Fibroblast of villous mesenchyme (primary cell): ENCODE results near the gene CHD9. TPM values are rescaled to one million over a fixed set of nuclear protein-coding genes. Genes with fewer than 3 reads are reported as not detected.
A peak's percentile ranks its signal among the peaks of the same experiment; 100 is the strongest.

ENCODE experiments used
- DNase-seq: peaks from one replicate; pipeline ENCODE4 v3.0.0-alpha.2; 2010; ENCODE audit warnings: low read depth
- H3K4me3 ChIP-seq: 2 replicates; pipeline ENCODE4 v1.5.1; 2011; ENCODE audit warnings: low read depth, mild to moderate bottlenecking, low read length
- CTCF ChIP-seq: IDR thresholded peaks from 2 replicates; pipeline ENCODE4 v1.5.1; 2012; ENCODE audit warnings: low read depth, mild to moderate bottlenecking, low read length; ENCODE audit not compliant: insufficient read depth
- total RNA-seq: library from RNA; depleted of rRNA; stranded (reverse); fragments of >200 nt; gene quantifications from 2 replicates; pipeline ENCODE4 v1.2.3, GENCODE V29; 2012

The CHD9 gene
- total RNA-seq, 1 donor = 102 TPM

DNA sequence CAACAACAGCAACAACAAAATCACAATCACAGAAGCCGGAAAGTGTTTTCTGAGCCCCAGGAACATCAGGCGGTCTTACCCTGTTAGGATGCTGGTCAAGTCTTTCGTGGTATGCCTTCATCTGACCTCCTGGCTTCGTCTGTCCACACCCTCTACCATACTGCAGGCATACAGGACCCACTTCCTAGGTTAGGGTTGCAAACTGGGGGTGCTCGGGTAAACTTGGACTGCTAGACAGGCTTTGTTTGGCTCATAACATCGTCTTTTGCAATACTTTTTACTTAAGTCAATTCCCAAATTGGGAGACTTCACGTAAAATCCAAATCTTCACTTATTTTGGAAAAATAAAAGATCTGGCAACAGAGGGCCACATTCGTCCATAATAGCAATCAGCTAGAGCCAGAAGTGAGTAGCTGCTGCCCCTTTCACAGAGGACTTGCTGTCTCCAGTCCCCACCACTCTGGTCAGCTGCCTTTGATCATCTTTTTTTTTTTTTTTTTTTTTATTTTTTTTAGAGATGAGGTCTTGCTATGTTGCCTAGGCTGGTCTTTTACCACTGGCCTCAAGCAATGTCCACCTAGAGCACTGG lies 30.0 kb downstream of the CHD9 start:
- no peak for DNase-seq
- no peak overlapping the region for H3K4me3 ChIP-seq
- no peak for TF ChIP-seq CTCF

GRCh38 chr16:53085369-53085843 lies 30.6 kb downstream of the CHD9 start:
- no peak overlapping the region for H3K4me3 ChIP-seq
- DNase-seq = peak; percentile 85
- TF ChIP-seq CTCF = no peak

DNA sequence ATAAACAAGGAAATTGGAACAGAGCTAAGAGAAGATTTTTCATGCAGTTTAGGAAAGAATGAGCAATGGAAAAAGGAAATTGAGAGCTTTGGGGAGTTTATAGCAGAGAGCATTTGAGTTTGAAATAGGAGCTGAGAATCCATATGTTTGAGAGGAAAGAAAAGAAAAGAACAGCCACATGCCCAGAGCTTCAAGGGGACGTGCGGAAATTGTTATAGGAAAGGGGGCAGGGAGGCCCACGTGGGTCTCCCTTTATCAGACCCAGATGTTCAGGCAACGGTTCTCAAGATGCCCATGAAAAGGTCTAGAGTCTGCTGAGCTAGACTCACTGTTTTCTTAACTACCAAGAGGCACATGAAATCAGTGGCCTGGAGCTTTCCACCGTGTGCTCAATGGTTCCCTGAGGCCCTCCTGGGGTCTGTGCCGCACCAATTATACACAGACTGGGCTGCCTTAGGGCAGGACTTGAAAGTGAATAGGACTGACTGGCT lies 31.2 kb downstream of the CHD9 start:
- no peak overlapping the region for H3K4me3 ChIP-seq
- no peak for TF ChIP-seq CTCF
- peak; percentile 66 for DNase-seq

DNA sequence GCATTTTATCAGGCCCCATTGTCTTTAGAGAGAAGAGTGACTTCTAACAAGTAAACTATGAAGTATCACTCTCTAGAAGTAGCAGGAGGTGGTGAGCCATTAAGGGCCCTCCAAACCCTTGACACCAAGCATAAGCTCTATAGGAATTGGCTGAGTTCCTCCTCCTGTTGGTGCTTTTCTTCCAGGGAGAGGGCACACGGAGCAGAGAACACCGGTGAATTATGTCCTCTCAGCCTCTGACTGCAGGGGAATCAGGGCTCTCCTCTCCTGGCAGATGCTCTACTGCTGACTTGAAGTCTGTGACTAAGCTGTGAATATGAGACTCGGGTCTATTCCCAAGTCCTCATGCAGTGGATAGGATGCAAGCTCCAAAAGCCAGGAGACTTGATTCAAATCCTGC lies 32.3 kb downstream of the CHD9 start:
- DNase-seq = no peak
- TF ChIP-seq CTCF = no peak
- no peak overlapping the region for H3K4me3 ChIP-seq

- no peak for TF ChIP-seq CTCF
- peak; percentile 45 for DNase-seq
- H3K4me3 ChIP-seq = no peak overlapping the region
These were observed 34.9 kb downstream of the CHD9 start for GRCh38 chr16:53089434-53090285.

DNA sequence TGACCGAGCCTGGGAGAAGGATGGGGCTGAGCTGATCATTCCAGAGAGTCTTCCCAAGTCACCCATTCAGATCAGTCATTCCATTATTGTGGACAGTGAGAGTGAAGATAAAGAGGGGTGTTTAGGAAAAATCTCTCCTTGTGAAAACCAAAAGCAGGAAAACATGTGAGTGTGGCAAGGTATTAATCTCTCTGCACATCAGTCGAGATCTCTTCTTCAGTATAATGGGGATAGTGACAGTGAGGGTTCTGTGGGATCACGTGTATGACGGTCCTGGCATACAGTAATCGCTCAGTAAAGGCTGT lies 35.4 kb downstream of the CHD9 start:
- TF ChIP-seq CTCF = no peak
- DNase-seq = no peak
- H3K4me3 ChIP-seq = no peak overlapping the region
